ENCODE measurements around the gene AJAP1.

- TF ChIP-seq CTCF (IDR thresholded peaks at IDR 0.05) (no peak), ZFX (IDR thresholded peaks at IDR 0.05; ENCODE audit: borderline replicate concordance) (no peak)
These were observed 23.8 kb downstream of the AJAP1 start for GRCh38 chr1:4678066-4678717.
